K562 (cell line): ENCODE measurements around the gene CEBPZ. TPM values are rescaled to one million over a fixed set of nuclear protein-coding genes. Genes with fewer than 3 reads are reported as not detected.

Source experiments
- ATF1 ChIP-seq, 2 experiments: fragments of 450-650 bp in 1 of 2; IDR thresholded peaks; 2 replicates each; pipeline ENCODE4 v1.6.1; 2016; ENCODE audit warnings: missing compliant biosample characterization in 1 of 2, missing genetic modification characterization in 1 of 2
- CEBPB ChIP-seq: fragments of 450-650 bp; IDR thresholded peaks from 2 replicates; pipeline ENCODE4 v1.6.1; 2016; ENCODE audit warnings: missing genetic modification characterization, missing compliant biosample characterization
- FOXK2 ChIP-seq, 2 experiments: fragments of 450-650 bp; IDR thresholded peaks in 1 of 2; conservative IDR thresholded peaks in 1 of 2; 2 replicates each; pipeline ENCODE4 v1.6.1; 2016; ENCODE audit warnings: low read depth in 2 of 2, mild to moderate bottlenecking in 1 of 2
- NFIC ChIP-seq: fragments of 450-650 bp; IDR thresholded peaks from 2 replicates; pipeline ENCODE4 v1.6.1; 2017; ENCODE audit warnings: mild to moderate bottlenecking, inconsistent platforms
- PKNOX1 ChIP-seq: fragments of 450-650 bp; IDR thresholded peaks from 2 replicates; pipeline ENCODE4 v1.6.1; 2016
- PML ChIP-seq: IDR thresholded peaks from 2 replicates; pipeline ENCODE4 v1.6.1; 2012; ENCODE audit warnings: low read length, inconsistent platforms
- POLR2AphosphoS5 ChIP-seq: IDR thresholded peaks from 2 replicates; pipeline ENCODE4 v1.6.1; 2011; ENCODE audit warnings: mild to moderate bottlenecking, low read depth, low read length, moderate library complexity; ENCODE audit not compliant: control insufficient read depth, insufficient read depth
- REST ChIP-seq, 2 experiments: fragments of 450-650 bp; formaldehyde crosslinking in 1 of 2; IDR thresholded peaks; 2 replicates each; pipeline versions ENCODE4 v1.4.0 to v1.6.1; 2014 to 2020; ENCODE audit warnings: mild to moderate bottlenecking in 2 of 2, borderline replicate concordance in 1 of 2, low read depth in 1 of 2
- RNF2 ChIP-seq: sonication (generic); IDR thresholded peaks from 2 replicates; pipeline ENCODE4 v1.6.1; 2016
- ZNF707 ChIP-seq: fragments of 250-450 bp; sonication (Bioruptor Pico); conservative IDR thresholded peaks from 2 replicates; pipeline ENCODE4 v1.8.0; 2022; ENCODE audit warnings: inconsistent platforms, mild to moderate bottlenecking, moderate library complexity
- polyA plus RNA-seq, 8 experiments: library from polyadenylated mRNA; depleted of rRNA in 4 of 8; stranded (reverse) in 5 of 8; unstranded in 3 of 8; fragments of >200 nt; fragmentation: Nextera tagmentation in 2 of 8; fragmentation: Illumina TruSeq in 1 of 8; extraction: Ambion mirVana in 2 of 8; extraction: Trizol in 1 of 8; gene quantifications; 2 replicates each; pipeline versions ENCODE4 v1.2.1 to v1.2.3, GENCODE V29; 2011 to 2014; ENCODE audit warnings: inconsistent platforms in 1 of 8, missing spikeins in 1 of 8
- total RNA-seq, 7 experiments: library from RNA; depleted of rRNA in 6 of 7; stranded (reverse); fragments of >200 nt in 6 of 7; fragmentation: Illumina TruSeq in 2 of 7; extraction: Trizol in 2 of 7; gene quantifications; 2 replicates each; pipeline versions ENCODE4 v1.2.1 to v1.2.3, GENCODE V29; 2011 to 2021; ENCODE audit warnings: low replicate concordance in 1 of 7
- TF ChIP-seq, protein P1 (sequence below), 2 experiments: fragments of 150-350 bp in 1 of 2; IDR thresholded peaks; 2 replicates each; pipeline ENCODE4 v1.6.1; 2012 to 2016; ENCODE audit warnings: low read depth in 2 of 2, low read length in 2 of 2, mild to moderate bottlenecking in 1 of 2, moderate library complexity in 1 of 2

Gene CEBPZ
- total and polyA plus RNA-seq, 9 of the 15 experiments (the other 6 are each of a cell fraction or from before 2014, with no cell fraction given), result 49.7 to 160 (median 82.8) TPM

- TF ChIP-seq REST (IDR thresholded peaks at IDR 0.05; ENCODE audit: borderline replicate concordance), result peak; percentile 24
- no peak for TF ChIP-seq REST (CRISPR knock-in tag; IDR thresholded peaks at IDR 0.05; ENCODE audit: low read depth)
- peak; percentile 42; the same call in 1 of the 2 replicates for TF ChIP-seq NFIC
- peak; percentile 62 for TF ChIP-seq CEBPB (tag)
- peak; percentile 94 for TF ChIP-seq POLR2AphosphoS5
- peak; percentile 85 for TF ChIP-seq PML
- TF ChIP-seq, protein P1, sequence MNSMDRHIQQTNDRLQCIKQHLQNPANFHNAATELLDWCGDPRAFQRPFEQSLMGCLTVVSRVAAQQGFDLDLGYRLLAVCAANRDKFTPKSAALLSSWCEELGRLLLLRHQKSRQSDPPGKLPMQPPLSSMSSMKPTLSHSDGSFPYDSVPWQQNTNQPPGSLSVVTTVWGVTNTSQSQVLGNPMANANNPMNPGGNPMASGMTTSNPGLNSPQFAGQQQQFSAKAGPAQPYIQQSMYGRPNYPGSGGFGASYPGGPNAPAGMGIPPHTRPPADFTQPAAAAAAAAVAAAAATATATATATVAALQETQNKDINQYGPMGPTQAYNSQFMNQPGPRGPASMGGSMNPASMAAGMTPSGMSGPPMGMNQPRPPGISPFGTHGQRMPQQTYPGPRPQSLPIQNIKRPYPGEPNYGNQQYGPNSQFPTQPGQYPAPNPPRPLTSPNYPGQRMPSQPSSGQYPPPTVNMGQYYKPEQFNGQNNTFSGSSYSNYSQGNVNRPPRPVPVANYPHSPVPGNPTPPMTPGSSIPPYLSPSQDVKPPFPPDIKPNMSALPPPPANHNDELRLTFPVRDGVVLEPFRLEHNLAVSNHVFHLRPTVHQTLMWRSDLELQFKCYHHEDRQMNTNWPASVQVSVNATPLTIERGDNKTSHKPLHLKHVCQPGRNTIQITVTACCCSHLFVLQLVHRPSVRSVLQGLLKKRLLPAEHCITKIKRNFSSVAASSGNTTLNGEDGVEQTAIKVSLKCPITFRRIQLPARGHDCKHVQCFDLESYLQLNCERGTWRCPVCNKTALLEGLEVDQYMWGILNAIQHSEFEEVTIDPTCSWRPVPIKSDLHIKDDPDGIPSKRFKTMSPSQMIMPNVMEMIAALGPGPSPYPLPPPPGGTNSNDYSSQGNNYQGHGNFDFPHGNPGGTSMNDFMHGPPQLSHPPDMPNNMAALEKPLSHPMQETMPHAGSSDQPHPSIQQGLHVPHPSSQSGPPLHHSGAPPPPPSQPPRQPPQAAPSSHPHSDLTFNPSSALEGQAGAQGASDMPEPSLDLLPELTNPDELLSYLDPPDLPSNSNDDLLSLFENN (IDR thresholded peaks at IDR 0.05; ENCODE audit: low read depth in 2 of 2, low read length in 2 of 2), result peak in 1 of 2 experiments; percentile 44; a peak in 2 of 4 replicates
- TF ChIP-seq RNF2, result peak; percentile 46; the same call in 1 of the 2 replicates
- 0 out of 4 replicates have a peak, but pooled peaks of 1 of the 2 experiments have one; percentile 16 for TF ChIP-seq FOXK2 (conservative IDR thresholded peaks at IDR 0.05 in 1 of 2, IDR thresholded peaks at IDR 0.05 in 1 of 2; ENCODE audit: low read depth in 2 of 2)
- TF ChIP-seq PKNOX1, result peak; percentile 29
- no peak for TF ChIP-seq ZNF707 (CRISPR knock-in tag)
- TF ChIP-seq ATF1 (CRISPR knock-in tag; IDR thresholded peaks at IDR 0.05), result 0 out of 2 replicates have a peak, but pooled peaks have one; percentile 15
- peak; percentile 94 for TF ChIP-seq ATF1 (tag; IDR thresholded peaks at IDR 0.05)
Measured at GRCh38 chr2:37231241-37232130, at the start of gene CEBPZ, which contains the start of gene NDUFAF7 (continued).
